ENCODE results near the gene WDR45B. TPM values are rescaled to one million over a fixed set of nuclear protein-coding genes. Genes with fewer than 3 reads are reported as not detected.

Gene WDR45B
- total RNA-seq, 4 donors from 2014 or later, result 85.1 to 104 (median 89.3) TPM

GRCh38 chr17:82638183-82638773 lies 10.0 kb downstream of the WDR45B start:
- WGBS, 2 donors, result 68 to 69% methylated on average over 4 of the region's 5 CpGs
- no peak for DNase-seq
- intact Hi-C loops (cut with DNase I), result no loop called here
- Histone ChIP-seq H3K36me3 (peaks cover 2 to 78% (median 16%) of the 10 kb centered on the region in 3 donors), H3K27me3 (no peaks in the 10 kb centered on the region), H3K9me3 (peaks cover 0 to 10% (median 0%) of the 10 kb centered on the region in 3 donors), H3K27ac (peak overlapping the region in 2 of 4 donors; percentile 87 to 90), H3K4me1 (peaks cover 0 to 60% (median 8%) of the 10 kb centered on the region in 3 donors), H3K4me3 (no peak overlapping the region)
- TF ChIP-seq CTCF (IDR thresholded peaks at IDR 0.05), result no peak
- TF ChIP-seq POLR2A (IDR thresholded peaks at IDR 0.05), result no peak

- DNase-seq, result no peak
- TF ChIP-seq POLR2A (IDR thresholded peaks at IDR 0.05) (no peak), CTCF (IDR thresholded peaks at IDR 0.05) (no peak)
- WGBS, 2 donors, result 54 to 58% methylated on average over 14 to 16 of the region's 16 CpGs
- H3K27me3 ChIP-seq, result no peaks in the 10 kb centered on the region
- peak overlapping the region in 1 of 4 donors; percentile 9 for H3K4me3 ChIP-seq
- intact Hi-C loops (cut with DNase I), result no loop called here
- peak overlapping the region; percentile 73 to 90 (median 85) for H3K27ac ChIP-seq
- peaks cover 0 to 60% (median 8%) of the 10 kb centered on the region in 3 donors for H3K4me1 ChIP-seq
- H3K36me3 ChIP-seq, result peaks cover 0 to 78% (median 6%) of the 10 kb centered on the region in 3 donors
- peaks cover 0 to 10% (median 0%) of the 10 kb centered on the region in 3 donors for H3K9me3 ChIP-seq
Observed at GRCh38 chr17:82636626-82637598, 11.3 kb downstream of the WDR45B start.

GRCh38 chr17:82633343-82633742 lies 14.9 kb downstream of the WDR45B start:
- H3K4me3 ChIP-seq, result no peak overlapping the region
- no peak for DNase-seq
- H3K27me3 ChIP-seq, result no peaks in the 10 kb centered on the region
- peaks cover 0 to 10% (median 0%) of the 10 kb centered on the region in 3 donors for H3K9me3 ChIP-seq
- peaks cover 0 to 40% (median 8%) of the 10 kb centered on the region in 3 donors for H3K4me1 ChIP-seq
- H3K36me3 ChIP-seq, result peaks cover 9 to 80% (median 14%) of the 10 kb centered on the region in 3 donors
- intact Hi-C loops (cut with DNase I), result no loop called here
- TF ChIP-seq POLR2A (IDR thresholded peaks at IDR 0.05) (no peak), CTCF (IDR thresholded peaks at IDR 0.05) (no peak)
- H3K27ac ChIP-seq, result no peak overlapping the region

- TF ChIP-seq CTCF (IDR thresholded peaks at IDR 0.05) (no peak), POLR2A (IDR thresholded peaks at IDR 0.05) (no peak)
- Histone ChIP-seq H3K27me3 (no peaks in the 10 kb centered on the region), H3K27ac (no peak overlapping the region), H3K9me3 (peaks cover 0 to 6% (median 0%) of the 10 kb centered on the region in 3 donors), H3K4me3 (no peak overlapping the region), H3K36me3 (peaks cover 9 to 85% (median 14%) of the 10 kb centered on the region in 3 donors), H3K4me1 (peaks cover 0 to 42% (median 8%) of the 10 kb centered on the region in 3 donors)
- WGBS, 2 donors, result 83 to 84% methylated on average over 1 to 7 of the region's 8 CpGs
- DNase-seq, result no peak
- intact Hi-C loops (cut with DNase I), result no loop called here
Observed at GRCh38 chr17:82632451-82632850, 15.8 kb downstream of the WDR45B start.

- Histone ChIP-seq H3K27me3 (no peaks in the 10 kb centered on the region), H3K4me3 (no peak overlapping the region), H3K9me3 (no peaks in the 10 kb centered on the region), H3K4me1 (peaks cover 0 to 36% (median 4%) of the 10 kb centered on the region in 3 donors), H3K27ac (no peak overlapping the region), H3K36me3 (peaks cover 12 to 88% (median 14%) of the 10 kb centered on the region in 3 donors)
- 88 to 98% methylated on average over 6 of the region's 6 CpGs for WGBS, 2 donors
- no peak for DNase-seq
- intact Hi-C loops (cut with DNase I), result no loop called here
- TF ChIP-seq POLR2A (IDR thresholded peaks at IDR 0.05) (no peak), CTCF (IDR thresholded peaks at IDR 0.05) (no peak)
Observed at GRCh38 chr17:82631544-82631943, 16.7 kb downstream of the WDR45B start.
